Activated CD4-positive, alpha-beta T cell treated with anti-CD3 and anti-CD28 coated beads for 36 hours (primary cell): ENCODE data around the gene MAN2A1. TPM values are rescaled to one million over a fixed set of nuclear protein-coding genes. Genes with fewer than 3 reads are reported as not detected.

Experiments used
- ATAC-seq: fragments of 200-7000 bp; cut with Tn5 transposase; one replicate; pipeline ENCODE4 v1.10.0; 2021; ENCODE audit warnings: mild to moderate bottlenecking, moderate library complexity
- CTCF ChIA-PET: fragments of 350-600 bp; sonication (Branson Sonifier 250); formaldehyde crosslinking; loops from one replicate; lab custom pipeline; 2021; ENCODE audit warnings: antibody characterized with exemption; lab: Charles Lee
- POLR2A ChIA-PET: fragments of 350-600 bp; sonication (Branson Sonifier 250); formaldehyde crosslinking; loops from one replicate; lab custom pipeline; 2021; ENCODE audit warnings: antibody characterized with exemption, inconsistent platforms; lab: Charles Lee
- DNase-seq: peaks from one replicate; pipeline ENCODE4 v3.0.0-alpha.2; 2020
- H3K27ac Mint-ChIP-seq: one replicate; pipeline ENCODE4 v1.8.0; 2021; ENCODE audit warnings: mixed read lengths
- H3K27me3 Mint-ChIP-seq: one replicate; pipeline ENCODE4 v1.8.0; 2021; ENCODE audit warnings: mixed read lengths
- H3K36me3 Mint-ChIP-seq: one replicate; pipeline ENCODE4 v1.8.0; 2021; ENCODE audit warnings: low read depth, mixed read lengths
- H3K4me1 Mint-ChIP-seq: one replicate; pipeline ENCODE4 v1.8.0; 2021; ENCODE audit warnings: mixed read lengths
- H3K4me3 Mint-ChIP-seq: one replicate; pipeline ENCODE4 v1.8.0; 2021; ENCODE audit warnings: mild to moderate bottlenecking, moderate library complexity, mixed read lengths
- H3K9me3 Mint-ChIP-seq: one replicate; pipeline ENCODE4 v1.8.0; 2021; ENCODE audit warnings: low read depth, mixed read lengths
- intact Hi-C, 2 experiments: fragments of 100-400 bp; cut with DNase I in 1 of 2; cut with micrococcal nuclease in 1 of 2; formaldehyde crosslinking; loops; one replicate each; pipeline versions ENCODE4 v1.14.2 to v1.15.1; 2022 to 2024; cut with DNase I, micrococcal nuclease
- total RNA-seq, 2 experiments: library from RNA; stranded (reverse); gene quantifications; one replicate each; pipeline ENCODE4 v1.2.3, GENCODE V29; 2021

Gene MAN2A1
- total RNA-seq, 2 experiments from 2014 or later = 33.4 to 33.6 TPM

DNA sequence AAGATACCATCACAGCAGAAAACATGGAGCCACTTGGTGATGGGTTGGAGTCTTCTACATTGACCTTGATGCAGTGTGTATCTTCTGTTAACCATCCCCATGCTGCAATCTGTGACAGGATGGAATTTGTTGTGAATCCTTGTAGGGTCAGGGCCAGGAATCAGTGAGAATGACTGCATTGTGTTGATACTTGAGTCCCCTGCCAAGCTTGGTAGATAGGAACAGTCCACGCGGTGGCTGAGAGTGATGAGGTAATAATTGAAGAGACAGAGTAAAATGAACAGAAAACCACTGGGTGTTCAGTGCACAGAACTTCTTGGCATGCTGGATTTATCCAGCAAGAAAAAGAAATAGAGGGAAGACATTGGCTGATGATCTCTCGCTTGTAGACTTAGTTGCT is 217.5 kb downstream of the MAN2A1 start:
- Mint-ChIP-seq H3K36me3 (no peaks in the 10 kb centered on the region), H3K4me1 (no peaks in the 10 kb centered on the region), H3K27ac (no peak overlapping the region), H3K9me3 (no peaks in the 10 kb centered on the region), H3K27me3 (no peaks in the 10 kb centered on the region), H3K4me3 (no peak overlapping the region)
- no peak for DNase-seq
- CTCF ChIA-PET = no interaction called here
- ATAC-seq = no peak
- POLR2A ChIA-PET = no interaction called here
- intact Hi-C loops = no loop called here

DNA sequence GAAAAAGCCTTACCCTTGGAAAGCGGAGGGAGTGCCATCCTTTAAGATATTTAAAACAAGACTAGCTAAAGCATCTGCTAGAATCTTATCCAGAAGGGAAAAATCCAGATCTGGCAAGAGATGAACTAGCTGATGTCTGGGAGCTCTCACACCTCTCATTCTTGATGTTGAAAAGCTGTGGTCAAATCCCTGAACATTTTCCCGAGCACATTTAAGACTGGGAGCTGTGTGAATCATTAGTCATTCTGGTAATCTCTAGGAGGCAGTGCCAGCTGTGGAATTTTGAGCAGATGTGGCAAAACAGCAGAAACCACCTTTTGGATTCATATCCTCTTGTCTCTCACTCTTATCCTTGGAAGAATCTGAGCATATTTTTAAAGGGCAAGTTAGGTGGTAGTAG is 218.0 kb downstream of the MAN2A1 start:
- no peak overlapping the region for H3K27ac Mint-ChIP-seq
- DNase-seq (no peak), ATAC-seq (no peak)
- CTCF ChIA-PET = no interaction called here
- H3K9me3 Mint-ChIP-seq = no peaks in the 10 kb centered on the region
- no peak overlapping the region for H3K4me3 Mint-ChIP-seq
- H3K36me3 Mint-ChIP-seq = no peaks in the 10 kb centered on the region
- POLR2A ChIA-PET = no interaction called here
- intact Hi-C loops = no loop called here
- peaks cover 2% of the 10 kb centered on the region for H3K4me1 Mint-ChIP-seq
- no peaks in the 10 kb centered on the region for H3K27me3 Mint-ChIP-seq

DNA sequence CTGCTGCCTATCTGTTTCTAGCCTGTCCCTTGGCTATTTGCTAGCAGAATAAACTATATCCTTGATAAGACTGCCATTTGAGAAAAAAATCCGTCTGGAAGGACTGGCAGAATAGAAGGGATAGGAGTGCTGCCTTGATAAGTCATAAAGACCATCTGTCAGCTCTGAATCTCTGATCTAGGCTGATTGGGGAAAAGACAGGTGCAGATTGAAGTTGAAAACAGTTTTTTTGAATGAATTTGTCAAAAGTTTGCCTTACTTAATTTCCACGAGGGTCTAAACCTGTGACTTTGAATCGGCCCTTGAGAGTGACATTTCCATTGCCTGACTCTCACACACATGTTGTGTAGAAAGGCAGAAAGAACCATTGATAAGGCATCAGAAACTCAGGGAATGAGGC is 218.6 kb downstream of the MAN2A1 start:
- Mint-ChIP-seq H3K9me3 (no peaks in the 10 kb centered on the region), H3K4me1 (peaks cover 3% of the 10 kb centered on the region), H3K4me3 (no peak overlapping the region), H3K27me3 (no peaks in the 10 kb centered on the region), H3K36me3 (no peaks in the 10 kb centered on the region), H3K27ac (no peak overlapping the region)
- ATAC-seq (no peak), DNase-seq (no peak)
- ChIA-PET POLR2A (no interaction called here), CTCF (no interaction called here)
- intact Hi-C loops = no loop called here

DNA sequence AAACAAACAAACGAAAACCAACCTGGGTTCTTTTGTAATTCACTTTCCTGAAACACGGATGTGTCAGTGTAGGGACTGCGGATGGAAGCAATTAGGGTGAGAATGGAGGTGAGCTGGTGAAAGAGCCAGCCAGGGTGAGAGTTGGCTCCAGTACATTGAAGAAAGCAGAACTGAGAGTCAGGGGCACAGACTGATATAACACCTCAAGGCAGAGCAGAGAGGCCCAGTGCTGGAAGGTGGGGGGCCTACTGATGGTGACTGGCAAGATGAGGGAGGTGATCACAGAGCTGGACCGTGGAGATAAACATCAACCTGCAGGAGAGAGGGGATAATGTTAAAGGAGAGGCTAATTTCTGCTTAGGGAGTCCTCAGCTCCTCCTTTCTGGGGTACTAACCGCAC is 221.1 kb downstream of the MAN2A1 start:
- H3K4me1 Mint-ChIP-seq = peaks cover 19% of the 10 kb centered on the region
- no peaks in the 10 kb centered on the region for H3K27me3 Mint-ChIP-seq
- CTCF ChIA-PET = no interaction called here
- DNase-seq (no peak), ATAC-seq (no peak)
- H3K9me3 Mint-ChIP-seq = no peaks in the 10 kb centered on the region
- POLR2A ChIA-PET = no interaction called here
- no peak overlapping the region for H3K27ac Mint-ChIP-seq
- no peak overlapping the region for H3K4me3 Mint-ChIP-seq
- intact Hi-C loops = no loop called here
- no peaks in the 10 kb centered on the region for H3K36me3 Mint-ChIP-seq

DNA sequence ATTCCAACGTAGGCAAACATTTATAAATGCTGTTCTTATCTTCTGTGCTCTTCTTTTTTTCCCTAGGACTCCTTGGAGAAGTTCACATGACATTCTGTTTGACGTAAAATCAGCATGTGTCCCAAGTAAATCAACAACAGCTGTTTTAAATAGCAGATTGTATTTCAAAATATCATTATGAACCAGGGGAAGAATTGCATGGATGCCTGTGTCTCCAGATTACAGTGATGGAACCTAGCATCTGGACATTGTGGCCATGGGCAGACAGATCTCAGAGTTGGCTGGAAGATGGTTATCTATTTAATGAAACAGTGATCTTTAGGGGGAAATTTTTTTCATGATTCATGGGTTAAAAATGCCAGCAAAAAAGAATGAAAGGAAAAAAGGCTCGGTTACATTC is 222.0 kb downstream of the MAN2A1 start:
- DNase-seq (no peak), ATAC-seq (no peak)
- no peaks in the 10 kb centered on the region for H3K36me3 Mint-ChIP-seq
- H3K9me3 Mint-ChIP-seq = no peaks in the 10 kb centered on the region
- POLR2A ChIA-PET = no interaction called here
- peaks cover 19% of the 10 kb centered on the region for H3K4me1 Mint-ChIP-seq
- intact Hi-C loops = no loop called here
- CTCF ChIA-PET = no interaction called here
- no peaks in the 10 kb centered on the region for H3K27me3 Mint-ChIP-seq
- no peak overlapping the region for H3K27ac Mint-ChIP-seq
- H3K4me3 Mint-ChIP-seq = no peak overlapping the region

DNA sequence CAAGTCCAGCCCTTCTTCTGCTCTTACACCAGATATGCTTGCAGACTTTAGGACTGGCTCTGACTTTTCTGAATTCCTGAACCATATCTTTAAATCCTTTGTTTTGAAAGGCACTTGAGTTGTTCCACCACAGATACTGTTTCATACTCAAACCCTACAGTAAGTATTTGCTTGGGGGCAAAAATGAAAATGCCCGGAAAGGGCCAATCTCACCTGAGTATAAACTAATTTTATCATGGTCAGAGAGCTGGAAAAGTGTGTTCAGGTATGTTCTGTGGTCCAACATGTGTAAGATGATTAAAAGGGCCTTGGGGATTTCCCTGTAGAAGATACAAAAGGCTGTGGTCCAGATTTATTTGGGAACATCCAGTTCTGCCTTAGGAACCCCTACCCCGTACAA is 225.2 kb downstream of the MAN2A1 start:
- ChIA-PET POLR2A (no interaction called here), CTCF (no interaction called here)
- Mint-ChIP-seq H3K36me3 (no peaks in the 10 kb centered on the region), H3K4me1 (peaks cover 21% of the 10 kb centered on the region), H3K9me3 (peaks cover 2% of the 10 kb centered on the region), H3K27me3 (no peaks in the 10 kb centered on the region), H3K27ac (no peak overlapping the region), H3K4me3 (no peak overlapping the region)
- no peak for DNase-seq
- intact Hi-C loops = no loop called here
- no peak for ATAC-seq

DNA sequence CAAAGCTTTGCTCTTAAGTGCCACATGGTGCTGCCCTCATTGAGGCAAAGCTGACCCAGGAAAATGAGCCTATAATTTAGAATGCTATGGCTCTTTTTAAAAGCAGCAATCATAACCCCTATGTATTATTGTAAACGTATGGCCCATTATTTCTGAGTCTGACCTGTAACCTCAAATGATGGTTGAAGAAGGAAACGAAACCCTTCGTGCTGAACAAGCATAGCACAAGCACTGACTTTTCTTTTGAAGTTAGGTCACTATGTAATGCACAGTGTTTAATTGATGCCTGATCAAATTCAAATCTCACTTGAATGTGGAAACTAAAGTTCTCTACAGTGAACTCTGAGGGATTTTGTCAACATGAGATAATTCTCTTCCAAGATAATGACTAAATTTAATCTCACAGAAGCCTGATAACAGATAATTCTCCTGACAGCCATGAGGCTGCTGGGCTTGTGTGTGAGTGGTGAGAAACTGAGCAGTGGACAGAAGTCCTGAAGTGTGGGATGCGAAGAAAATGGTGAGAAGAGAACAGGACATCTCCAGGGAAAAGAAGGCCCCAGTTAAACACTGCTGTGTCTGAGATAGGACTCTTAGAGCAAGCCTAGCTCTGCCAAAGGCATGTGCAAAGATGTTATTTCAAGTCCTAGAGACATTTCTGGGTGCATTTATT is 226.9 kb downstream of the MAN2A1 start:
- Mint-ChIP-seq H3K27ac (no peak overlapping the region), H3K4me3 (no peak overlapping the region), H3K4me1 (peaks cover 34% of the 10 kb centered on the region), H3K36me3 (no peaks in the 10 kb centered on the region), H3K9me3 (peaks cover 2% of the 10 kb centered on the region), H3K27me3 (no peaks in the 10 kb centered on the region)
- ATAC-seq (no peak), DNase-seq (no peak)
- ChIA-PET CTCF (no interaction called here), POLR2A (no interaction called here)
- intact Hi-C loops = no loop called here
